Activated CD8-positive, alpha-beta memory T cell treated with anti-CD3 and anti-CD28 coated beads for 36 hours (primary cell): ENCODE data around the gene PSAP. TPM values are rescaled to one million over a fixed set of nuclear protein-coding genes. Genes with fewer than 3 reads are reported as not detected.

ENCODE experiments used
- CTCF ChIA-PET: fragments of 350-600 bp; sonication (Branson Sonifier 250); formaldehyde crosslinking; loops from one replicate; lab custom pipeline; 2021; ENCODE audit warnings: antibody characterized with exemption; lab: Charles Lee
- POLR2A ChIA-PET: fragments of 350-600 bp; sonication (Branson Sonifier 250); formaldehyde crosslinking; loops from one replicate; lab custom pipeline; 2021; ENCODE audit warnings: antibody characterized with exemption; lab: Charles Lee
- total RNA-seq, 2 experiments: library from RNA; stranded (reverse); gene quantifications; one replicate each; pipeline ENCODE4 v1.2.3, GENCODE V29; 2021

The PSAP gene
- total RNA-seq, 2 experiments from 2014 or later, result 99.0 to 102 TPM

DNA sequence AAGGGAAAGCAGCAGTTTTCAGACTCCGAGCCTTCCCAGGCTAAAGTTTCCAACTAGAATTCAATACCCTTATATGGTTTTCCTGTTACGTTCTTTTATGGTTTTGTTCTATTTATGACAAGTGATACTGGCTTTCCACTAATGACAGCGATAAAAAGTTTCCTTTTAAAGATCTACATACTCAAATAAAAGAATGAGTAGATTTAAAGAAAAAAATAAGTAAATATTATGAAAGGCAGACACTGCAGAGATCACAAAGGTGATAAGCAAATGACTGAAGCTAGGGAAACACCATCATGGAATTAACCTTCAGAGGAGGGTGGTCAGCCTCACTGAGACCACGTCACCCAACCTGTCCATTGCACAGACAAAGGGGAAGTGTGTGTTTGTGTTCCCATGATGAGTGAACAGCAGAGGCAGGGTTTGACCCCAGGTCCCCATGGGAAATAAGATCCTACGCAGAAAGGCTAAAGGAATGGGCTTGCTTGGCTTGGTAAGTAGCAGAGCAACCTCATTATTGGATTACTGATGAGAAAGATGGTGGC lies 81.7 kb downstream of the PSAP start:
- POLR2A ChIA-PET, result interaction anchor here (0.9 to 1.9 kb wide), 7 partner anchors 9 to 43 kb away, joined by 3 to 9 read pairs (median 4); no protein-coding TSS in a partner anchor
- CTCF ChIA-PET, result interaction anchor here (0.6 to 7.6 kb wide), 7 partner anchors 12 to 489 kb away, joined by 3 to 86 read pairs (median 4); no protein-coding TSS in a partner anchor

DNA sequence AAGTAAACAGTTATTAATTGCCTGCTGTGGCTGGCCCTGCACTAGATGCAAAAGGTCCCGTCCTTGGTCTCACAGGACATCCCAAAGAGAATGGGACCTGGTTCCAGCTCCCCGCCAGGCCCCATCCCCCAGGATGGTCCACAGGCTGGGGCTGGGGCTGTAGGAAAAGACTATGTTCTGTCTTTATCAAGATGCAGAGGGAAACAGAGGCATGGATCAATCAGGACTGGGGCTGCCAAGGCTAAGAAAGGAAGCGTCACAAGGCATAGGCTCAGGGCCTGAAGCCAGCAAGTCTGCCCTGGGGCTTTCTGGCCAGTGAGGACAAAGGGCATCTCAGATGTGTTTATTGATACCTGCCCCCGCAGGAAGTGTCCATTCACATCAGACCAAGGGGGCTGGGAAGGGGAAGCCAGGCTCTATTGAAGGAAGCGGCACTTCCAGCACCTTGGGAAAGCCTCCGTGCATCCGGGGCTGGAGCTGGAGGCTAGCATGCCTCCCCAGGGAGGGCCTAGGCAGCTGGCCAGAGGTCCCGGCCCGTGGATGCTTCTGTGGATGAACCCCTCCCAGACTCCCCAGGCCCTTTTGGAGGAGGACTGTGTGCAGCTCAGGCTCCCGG lies 83.5 kb downstream of the PSAP start:
- CTCF ChIA-PET, result interaction anchor here (1.2 to 4.3 kb wide), 7 partner anchors 10 to 71 kb away, joined by 3 to 20 read pairs (median 6); no protein-coding TSS in a partner anchor
- POLR2A ChIA-PET, result interaction anchor here (1.2 to 1.6 kb wide), 5 partner anchors 10 to 41 kb away, joined by 3 to 6 read pairs (median 4); no protein-coding TSS in a partner anchor

DNA sequence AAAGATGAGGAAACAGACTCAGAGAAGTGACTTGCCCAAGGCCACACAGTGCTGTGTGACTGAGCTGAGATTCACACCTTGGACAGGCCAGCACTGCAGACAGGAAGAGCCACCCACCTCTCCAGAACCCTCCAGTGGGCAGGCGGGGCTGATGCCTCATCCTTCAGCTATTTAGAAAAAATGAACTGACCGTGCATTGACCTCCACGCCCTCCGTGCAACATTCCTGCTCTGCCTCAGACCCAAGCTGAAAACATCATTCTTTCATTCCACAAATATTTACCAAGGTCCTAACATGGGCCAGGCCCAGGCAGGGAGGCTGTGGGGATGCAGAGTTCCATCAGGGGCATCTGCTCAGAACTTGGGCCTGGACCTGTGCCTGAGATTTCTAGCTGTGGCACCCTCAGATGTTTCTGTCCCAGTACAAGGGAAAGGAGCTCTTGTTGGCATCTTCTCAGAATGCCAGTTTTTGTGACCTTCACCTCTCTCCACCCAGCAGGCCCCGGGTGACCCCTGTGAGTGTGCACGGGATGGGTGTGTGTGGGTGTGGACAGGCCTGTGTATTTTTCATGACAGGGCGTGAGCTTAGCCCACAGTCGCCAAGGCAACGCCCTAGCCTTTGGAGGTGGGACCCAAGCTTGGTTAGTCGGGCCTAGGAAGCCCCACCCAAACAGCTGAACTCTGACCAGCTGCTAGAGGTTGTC lies 84.2 kb downstream of the PSAP start:
- POLR2A ChIA-PET, result interaction anchor here (1.2 to 1.3 kb wide), 4 partner anchors 9 to 40 kb away, joined by 3 to 6 read pairs (median 4); no protein-coding TSS in a partner anchor
- CTCF ChIA-PET, result interaction anchor here (1.2 to 4.3 kb wide), 8 partner anchors 9 to 71 kb away, joined by 3 to 20 read pairs (median 5); no protein-coding TSS in a partner anchor

Other genes starting within 250 kb of the PSAP start
- gene C10orf105, start 131.5 kb downstream of the PSAP start, total RNA-seq, result under 1 TPM; 0.15 to 0.17 TPM
- gene VSIR, start 77.7 kb downstream of the PSAP start, total RNA-seq, result 10 to 100 TPM; 52.7 to 60.8 TPM
- under 1 TPM; 0.21 TPM for gene CHST3, start 113.1 kb upstream of the PSAP start, total RNA-seq
- 10 to 100 TPM; 46.3 to 48.8 TPM for gene SPOCK2, start 237.3 kb upstream of the PSAP start, total RNA-seq